Central memory CD8-positive, alpha-beta T cell (primary cell): ENCODE results near the gene SMG6.

ENCODE experiments used
- ATAC-seq: fragments of 150-1000 bp; cut with Tn5 transposase; replicated peaks from 2 replicates; pipeline ENCODE4 v1.10.0; 2022; ENCODE audit warnings: mild to moderate bottlenecking, moderate FRiP score, moderate number of reproducible peaks; ENCODE audit not compliant: poor library complexity, severe bottlenecking; ENCODE audit errors: extremely low read depth
- DNase-seq, 2 donors: peaks; one replicate each; pipeline ENCODE4 v3.0.0; 2021; ENCODE audit warnings: low spot score in 2 of 2
- H3K27ac Mint-ChIP-seq: one replicate; pipeline ENCODE4 v1.8.0; 2022; ENCODE audit warnings: low read depth, mild to moderate bottlenecking, moderate library complexity, mixed read lengths
- H3K27me3 Mint-ChIP-seq: one replicate; pipeline ENCODE4 v1.8.0; 2022; ENCODE audit warnings: mixed read lengths
- H3K36me3 Mint-ChIP-seq: one replicate; pipeline ENCODE4 v1.8.0; 2022; ENCODE audit warnings: mild to moderate bottlenecking, moderate library complexity, mixed read lengths; ENCODE audit not compliant: insufficient read depth
- H3K4me1 Mint-ChIP-seq: one replicate; pipeline ENCODE4 v1.8.0; 2022; ENCODE audit warnings: mixed read lengths
- H3K4me3 Mint-ChIP-seq: one replicate; pipeline ENCODE4 v1.8.0; 2022; ENCODE audit warnings: mild to moderate bottlenecking, moderate library complexity, mixed read lengths
- H3K9me3 Mint-ChIP-seq: one replicate; pipeline ENCODE4 v1.8.0; 2022; ENCODE audit warnings: mixed read lengths

The SMG6 gene

GRCh38 chr17:2235265-2235664, 68.3 kb downstream of the SMG6 start:
- peaks cover 10% of the 10 kb centered on the region for H3K4me1 Mint-ChIP-seq
- no peak overlapping the region for H3K4me3 Mint-ChIP-seq
- no peaks in the 10 kb centered on the region for H3K9me3 Mint-ChIP-seq
- H3K27ac Mint-ChIP-seq, result no peak overlapping the region
- DNase-seq (no peak), ATAC-seq (no peak)
- no peaks in the 10 kb centered on the region for H3K27me3 Mint-ChIP-seq
- peaks cover 11% of the 10 kb centered on the region for H3K36me3 Mint-ChIP-seq

DNA sequence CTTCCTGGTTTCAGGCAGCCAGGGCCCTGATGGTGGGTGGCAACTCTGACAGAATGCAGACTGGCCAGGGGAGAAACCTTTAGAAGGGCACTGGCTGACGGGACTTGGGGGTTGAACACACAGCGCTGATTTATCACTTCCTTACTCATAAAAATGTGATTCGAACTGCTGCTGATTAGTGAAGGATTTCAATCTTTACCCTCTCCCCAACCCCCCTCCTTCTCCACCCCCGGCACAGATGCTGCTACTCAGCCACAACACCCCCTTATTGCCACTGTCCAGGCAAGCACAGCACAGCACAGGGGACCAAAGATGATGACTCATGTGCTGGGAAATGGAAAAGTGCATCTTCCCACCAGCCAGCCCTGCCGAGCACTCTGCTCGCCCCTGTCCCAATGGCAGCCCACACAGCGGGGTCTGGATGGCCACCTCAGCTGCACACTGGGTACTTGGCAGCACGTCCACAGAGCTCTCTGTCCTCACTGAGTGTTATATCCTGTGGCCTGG, 70.1 kb downstream of the SMG6 start:
- ATAC-seq (no peak), DNase-seq (no peak)
- H3K9me3 Mint-ChIP-seq, result no peaks in the 10 kb centered on the region
- no peaks in the 10 kb centered on the region for H3K27me3 Mint-ChIP-seq
- peaks cover 9% of the 10 kb centered on the region for H3K36me3 Mint-ChIP-seq
- no peak overlapping the region for H3K27ac Mint-ChIP-seq
- no peak overlapping the region for H3K4me3 Mint-ChIP-seq
- H3K4me1 Mint-ChIP-seq, result peaks cover 17% of the 10 kb centered on the region

- no peak overlapping the region for H3K4me3 Mint-ChIP-seq
- no peak overlapping the region for H3K27ac Mint-ChIP-seq
- peaks cover 22% of the 10 kb centered on the region for H3K4me1 Mint-ChIP-seq
- no peaks in the 10 kb centered on the region for H3K9me3 Mint-ChIP-seq
- ATAC-seq (no peak), DNase-seq (no peak)
- H3K27me3 Mint-ChIP-seq, result no peaks in the 10 kb centered on the region
- peaks cover 7% of the 10 kb centered on the region for H3K36me3 Mint-ChIP-seq
Observed at GRCh38 chr17:2232244-2232638, 71.3 kb downstream of the SMG6 start.

DNA sequence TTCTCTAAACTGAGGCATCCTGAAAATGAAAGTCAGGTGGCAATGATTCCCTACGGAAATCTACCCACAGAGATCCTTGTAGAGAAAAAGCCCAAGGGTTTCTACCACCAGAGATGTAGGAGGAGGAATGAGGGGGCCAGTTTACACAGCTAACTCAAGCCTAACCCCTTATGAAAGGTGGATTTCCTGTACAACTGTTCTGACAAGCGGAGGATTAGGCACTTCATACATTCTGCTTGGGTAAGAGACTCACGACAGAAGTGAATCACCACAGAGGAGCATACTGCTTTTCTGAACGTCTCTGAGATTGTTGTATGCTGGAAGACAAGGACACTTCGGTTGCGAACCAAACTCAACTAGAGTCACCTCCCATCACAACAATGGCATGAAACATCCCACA, 72.7 kb downstream of the SMG6 start:
- H3K9me3 Mint-ChIP-seq, result no peaks in the 10 kb centered on the region
- H3K27ac Mint-ChIP-seq, result no peak overlapping the region
- no peak for DNase-seq
- peaks cover 9% of the 10 kb centered on the region for H3K36me3 Mint-ChIP-seq
- no peak for ATAC-seq
- H3K4me1 Mint-ChIP-seq, result peaks cover 24% of the 10 kb centered on the region
- no peak overlapping the region for H3K4me3 Mint-ChIP-seq
- H3K27me3 Mint-ChIP-seq, result no peaks in the 10 kb centered on the region

DNA sequence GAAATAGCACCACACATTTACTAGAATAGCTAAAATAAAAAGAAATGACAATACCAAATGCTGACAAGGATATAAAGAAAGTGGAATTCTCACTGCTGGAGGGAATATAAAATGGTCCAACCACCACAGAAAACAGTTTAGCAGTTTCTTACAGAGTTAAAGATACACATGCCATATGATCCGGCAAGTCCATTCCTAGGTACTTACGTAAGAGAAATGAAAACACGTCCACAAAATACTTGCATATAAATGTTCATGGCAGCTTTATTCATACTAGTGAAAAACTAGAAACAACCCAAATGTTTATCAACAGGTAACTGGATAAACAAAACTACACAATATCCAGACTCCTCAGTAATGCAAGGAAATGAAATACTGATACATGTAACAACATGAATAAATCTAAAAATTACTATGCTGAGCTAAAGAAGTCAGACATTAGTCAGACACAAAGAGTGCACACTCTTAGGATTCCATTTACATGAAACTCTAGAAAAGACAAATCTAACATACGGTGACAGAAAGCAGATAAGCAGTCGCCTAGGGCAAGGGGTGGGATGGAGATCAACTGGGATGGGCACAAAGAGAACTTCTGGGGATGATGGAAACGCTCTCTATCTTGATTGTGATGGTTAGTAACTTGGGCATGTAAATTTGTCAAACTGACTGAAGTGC, 76.4 kb downstream of the SMG6 start:
- no peak overlapping the region for H3K27ac Mint-ChIP-seq
- DNase-seq (no peak), ATAC-seq (no peak)
- H3K4me1 Mint-ChIP-seq, result peaks cover 48% of the 10 kb centered on the region
- no peaks in the 10 kb centered on the region for H3K27me3 Mint-ChIP-seq
- H3K9me3 Mint-ChIP-seq, result no peaks in the 10 kb centered on the region
- H3K36me3 Mint-ChIP-seq, result peaks cover 16% of the 10 kb centered on the region
- H3K4me3 Mint-ChIP-seq, result no peak overlapping the region

DNA sequence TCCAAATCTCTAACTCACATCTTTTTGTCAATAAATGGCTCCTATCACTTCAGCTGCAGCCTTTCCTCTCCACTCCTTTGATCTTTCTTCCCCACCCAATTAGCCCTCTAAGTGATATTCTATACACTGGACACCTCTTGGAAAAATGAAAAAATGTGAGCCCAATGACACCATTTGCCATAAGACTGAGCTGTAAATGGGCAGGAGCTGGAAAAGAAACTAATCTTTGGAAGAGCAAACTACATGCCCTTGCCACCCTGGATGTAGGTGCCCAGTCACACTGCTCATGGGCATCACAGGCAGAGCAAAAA, 80.0 kb downstream of the SMG6 start:
- Mint-ChIP-seq H3K36me3 (peaks cover 13% of the 10 kb centered on the region), H3K4me1 (peaks cover 43% of the 10 kb centered on the region), H3K27ac (peak overlapping the region; percentile 85), H3K9me3 (no peaks in the 10 kb centered on the region), H3K4me3 (peak overlapping the region; percentile 62), H3K27me3 (no peaks in the 10 kb centered on the region)
- no peak for DNase-seq
- no peak for ATAC-seq

GRCh38 chr17:2222901-2223616, 80.5 kb downstream of the SMG6 start:
- H3K4me3 Mint-ChIP-seq, result peak overlapping the region; percentile 62
- peak; percentile 43 to 82 for DNase-seq

DNA sequence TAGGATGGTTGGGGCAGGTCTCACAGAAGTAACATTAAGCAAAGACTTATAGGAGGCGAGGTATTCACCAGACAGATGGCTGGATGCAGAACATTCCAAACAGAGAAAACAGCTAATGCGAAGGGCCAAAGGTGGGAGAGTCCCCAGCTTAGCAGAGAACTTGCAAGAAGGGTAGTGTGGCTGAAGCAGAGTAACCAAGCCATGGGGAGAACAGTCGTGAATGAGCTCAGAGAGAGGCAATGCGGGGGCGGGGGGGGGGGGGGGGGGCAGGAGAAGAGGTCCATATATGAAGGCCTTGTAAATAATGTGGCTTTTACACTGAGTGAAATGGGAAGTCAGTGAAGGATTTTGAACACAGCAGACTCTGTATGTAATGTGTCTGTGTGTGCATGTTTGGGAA, 81.3 kb downstream of the SMG6 start:
- no peak for DNase-seq
- Mint-ChIP-seq H3K4me1 (peaks cover 38% of the 10 kb centered on the region), H3K27me3 (no peaks in the 10 kb centered on the region), H3K9me3 (no peaks in the 10 kb centered on the region), H3K4me3 (peak overlapping the region; percentile 62), H3K27ac (no peak overlapping the region), H3K36me3 (peaks cover 13% of the 10 kb centered on the region)
- no peak for ATAC-seq

More at GRCh38 chr17:2222901-2223616, 80.5 kb downstream of the SMG6 start:
- Mint-ChIP-seq H3K9me3 (no peaks in the 10 kb centered on the region), H3K27ac (peak overlapping the region; percentile 85), H3K27me3 (no peaks in the 10 kb centered on the region), H3K36me3 (peaks cover 13% of the 10 kb centered on the region), H3K4me1 (peaks cover 43% of the 10 kb centered on the region)
- peak; percentile 97 for ATAC-seq

GRCh38 chr17:2218426-2218825, 85.2 kb downstream of the SMG6 start:
- Mint-ChIP-seq H3K4me3 (no peak overlapping the region), H3K4me1 (peaks cover 52% of the 10 kb centered on the region), H3K36me3 (peaks cover 10% of the 10 kb centered on the region), H3K27me3 (no peaks in the 10 kb centered on the region), H3K9me3 (no peaks in the 10 kb centered on the region), H3K27ac (no peak overlapping the region)
- no peak for ATAC-seq
- DNase-seq, result no peak

- H3K4me1 Mint-ChIP-seq, result peaks cover 47% of the 10 kb centered on the region
- ATAC-seq, result peak; percentile 99
Observed at GRCh38 chr17:2215616-2216364, 87.8 kb downstream of the SMG6 start.

GRCh38 chr17:2214929-2215615, 88.5 kb downstream of the SMG6 start:
- H3K27ac Mint-ChIP-seq, result peak overlapping the region; percentile 95
- H3K4me1 Mint-ChIP-seq, result peaks cover 53% of the 10 kb centered on the region
- no peak for ATAC-seq
- no peaks in the 10 kb centered on the region for H3K27me3 Mint-ChIP-seq
- peaks cover 5% of the 10 kb centered on the region for H3K36me3 Mint-ChIP-seq
- DNase-seq, result no peak
- no peaks in the 10 kb centered on the region for H3K9me3 Mint-ChIP-seq
- H3K4me3 Mint-ChIP-seq, result peak overlapping the region; percentile 66

More at GRCh38 chr17:2215616-2216364, 87.8 kb downstream of the SMG6 start:
- Mint-ChIP-seq H3K36me3 (peaks cover 5% of the 10 kb centered on the region), H3K4me3 (peak overlapping the region; percentile 66), H3K27ac (peak overlapping the region; percentile 95), H3K27me3 (no peaks in the 10 kb centered on the region), H3K9me3 (no peaks in the 10 kb centered on the region)
- peak; percentile 24 to 59 for DNase-seq
